GM18873 (cell line): Measurements from ENCODE around the gene SAMD4A.

Experiments used
- ATAC-seq: cut with Tn5 transposase; IDR thresholded peaks from one replicate; pipeline ENCODE4 v1.9.1; 2021; ENCODE audit warnings: mild to moderate bottlenecking, moderate library complexity, moderate number of reproducible peaks; ENCODE audit not compliant: unreplicated experiment, low FRiP score

The SAMD4A gene

GRCh38 chr14:54675236-54676128 is 108.6 kb downstream of the SAMD4A start:
- ATAC-seq: no peak

- no peak for ATAC-seq
These were observed 110.1 kb downstream of the SAMD4A start for GRCh38 chr14:54676812-54677708.

GRCh38 chr14:54680651-54681050 is 113.7 kb downstream of the SAMD4A start:
- no peak for ATAC-seq

- no peak for ATAC-seq
These were observed 114.9 kb downstream of the SAMD4A start for GRCh38 chr14:54681811-54682261.

GRCh38 chr14:54682578-54682977 is 115.7 kb downstream of the SAMD4A start:
- no peak for ATAC-seq

- no peak for ATAC-seq
These were observed 117.2 kb downstream of the SAMD4A start for GRCh38 chr14:54683882-54684794.

- no peak for ATAC-seq
These were observed 118.4 kb downstream of the SAMD4A start for GRCh38 chr14:54685286-54685845.

GRCh38 chr14:54686219-54686870 is 119.4 kb downstream of the SAMD4A start:
- ATAC-seq: no peak

GRCh38 chr14:54686871-54687749 is 120.2 kb downstream of the SAMD4A start:
- no peak for ATAC-seq

GRCh38 chr14:54687750-54688119 is 120.8 kb downstream of the SAMD4A start:
- ATAC-seq: no peak

- ATAC-seq: no peak
These were observed 121.3 kb downstream of the SAMD4A start for GRCh38 chr14:54688229-54688628.

- no peak for ATAC-seq
These were observed 123.0 kb downstream of the SAMD4A start for GRCh38 chr14:54689928-54690327.

- no peak for ATAC-seq
These were observed 124.0 kb downstream of the SAMD4A start for GRCh38 chr14:54690887-54691286.

- no peak for ATAC-seq
These were observed 124.8 kb downstream of the SAMD4A start for GRCh38 chr14:54691525-54692283.

- ATAC-seq: no peak
These were observed 125.4 kb downstream of the SAMD4A start for GRCh38 chr14:54692284-54692772.

- ATAC-seq: no peak
These were observed 126.8 kb downstream of the SAMD4A start for GRCh38 chr14:54693761-54694160.

- no peak for ATAC-seq
These were observed 128.3 kb downstream of the SAMD4A start for GRCh38 chr14:54695196-54695595.

- no peak for ATAC-seq
These were observed 130.1 kb downstream of the SAMD4A start for GRCh38 chr14:54697001-54697400.
